ENCODE measurements around the gene ABCC4.

DNA sequence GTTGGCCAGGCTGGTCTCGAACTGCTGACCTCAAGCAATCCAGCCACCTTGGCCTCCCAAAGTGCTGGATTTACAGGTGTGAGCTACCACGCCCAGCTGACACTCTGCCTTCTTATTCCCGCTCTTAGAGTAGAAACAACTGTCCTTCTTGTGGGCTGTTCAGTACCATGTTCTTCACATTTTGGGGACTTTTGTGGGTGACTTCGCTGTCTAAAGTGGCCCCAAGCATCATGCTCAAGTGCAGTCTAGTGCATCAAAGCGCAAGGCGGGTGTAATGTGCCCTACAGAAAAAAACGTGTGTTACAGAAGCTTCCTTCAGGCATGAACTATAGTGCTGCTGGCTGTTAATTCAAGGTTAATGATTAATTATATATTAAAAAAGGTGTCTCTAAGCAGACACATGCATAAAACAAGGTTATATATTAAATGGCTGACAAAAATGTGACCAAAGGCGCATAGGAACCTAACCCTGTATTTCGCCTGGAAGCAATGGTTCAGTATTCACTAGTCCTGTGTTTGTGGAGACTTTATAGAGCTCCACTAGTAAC, 38.3 kb downstream of the ABCC4 start:
- TF ChIP-seq POLR2AphosphoS5 (IDR thresholded peaks at IDR 0.05; ENCODE audit: borderline replicate concordance, low read depth, low read length): no peak
- TF ChIP-seq EZH2 (IDR thresholded peaks at IDR 0.05): no peak

Data from SK-N-MC (cell line).